B cell (primary cell): ENCODE results near the gene CAMSAP2. TPM values are rescaled to one million over a fixed set of nuclear protein-coding genes. Genes with fewer than 3 reads are reported as not detected.

Experiments
- ATAC-seq: fragments of 200-7000 bp; cut with Tn5 transposase; one replicate; pipeline ENCODE4 v1.10.0; 2021; ENCODE audit warnings: low read depth, mild to moderate bottlenecking, moderate number of reproducible peaks, moderate library complexity
- CTCF ChIA-PET: fragments of 350-600 bp; sonication (Branson Sonifier 250); formaldehyde crosslinking; loops from one replicate; lab custom pipeline; 2021; ENCODE audit warnings: antibody characterized with exemption, inconsistent platforms; lab: Charles Lee
- POLR2A ChIA-PET: fragments of 350-600 bp; sonication (Branson Sonifier 250); formaldehyde crosslinking; loops from one replicate; lab custom pipeline; 2021; ENCODE audit warnings: antibody characterized with exemption; lab: Charles Lee
- DNase-seq: peaks from one replicate; pipeline ENCODE4 v3.0.0; 2013
- H2AFZ ChIP-seq: 2 replicates; pipeline ENCODE4 v1.6.1; 2012; ENCODE audit warnings: mild to moderate bottlenecking, low read depth, low read length; ENCODE audit not compliant: insufficient read depth, poor library complexity, severe bottlenecking
- H3K27ac ChIP-seq, 2 donors: 1 replicate in 1 of 2; 2 replicates in 1 of 2; pipeline ENCODE4 v1.5.1; 2012 to 2013; ENCODE audit warnings: low read length in 2 of 2, mild to moderate bottlenecking in 2 of 2, moderate library complexity in 1 of 2
- H3K27me3 ChIP-seq, 4 experiments: fragments of 200-600 bp in 1 of 4; sonication (generic) in 1 of 4; replicated peaks in 1 of 4; 1 replicate in 2 of 4; 2 replicates in 2 of 4; pipeline versions ENCODE4 v1.6.1 to v1.7.0; 2013 to 2016; ENCODE audit warnings: low read length in 3 of 4, mild to moderate bottlenecking in 2 of 4, mixed read lengths in 1 of 4, moderate library complexity in 1 of 4; ENCODE audit not compliant: insufficient read depth in 4 of 4, control insufficient read depth in 3 of 4; ENCODE audit errors: control extremely low read depth in 1 of 4
- H3K36me3 ChIP-seq, 2 experiments: replicated peaks in 1 of 2; 1 replicate in 1 of 2; 2 replicates in 1 of 2; pipeline versions ENCODE4 v1.6.1 to v1.7.1; 2013; ENCODE audit warnings: low read length in 1 of 2; ENCODE audit not compliant: insufficient read depth in 2 of 2, control insufficient read depth in 1 of 2; ENCODE audit errors: control extremely low read depth in 1 of 2, extremely low read depth in 1 of 2
- H3K4me1 ChIP-seq, 2 donors: fragments of 200-600 bp in 1 of 2; sonication (generic) in 1 of 2; 1 replicate in 1 of 2; 2 replicates in 1 of 2; pipeline versions ENCODE4 v1.5.1 to v1.6.1; 2013 to 2017; ENCODE audit warnings: low read length in 2 of 2; ENCODE audit not compliant: control insufficient read depth in 2 of 2, insufficient read depth in 2 of 2
- H3K4me2 ChIP-seq: replicated peaks from 2 replicates; pipeline ENCODE3; 2012; ENCODE audit warnings: mild to moderate bottlenecking, low read depth, low read length; ENCODE audit not compliant: poor library complexity, severe bottlenecking
- H3K4me3 ChIP-seq, 5 experiments: fragments of 200-600 bp in 1 of 5; sonication (generic) in 1 of 5; 1 replicate in 3 of 5; 2 replicates in 2 of 5; pipeline versions ENCODE4 v1.5.1 to v1.7.0; 2011 to 2016; ENCODE audit warnings: low read length in 4 of 5, mild to moderate bottlenecking in 4 of 5, low read depth in 2 of 5, control low read depth in 1 of 5, moderate library complexity in 1 of 5; ENCODE audit not compliant: insufficient read depth in 1 of 5; ENCODE audit errors: control extremely low read depth in 1 of 5, extremely low read depth in 1 of 5
- H3K79me2 ChIP-seq: fragments of 200-600 bp; sonication (generic); one replicate; pipeline ENCODE4 v1.6.0; 2016; ENCODE audit warnings: low read length; ENCODE audit not compliant: control insufficient read depth, insufficient read depth
- H3K9ac ChIP-seq: fragments of 200-600 bp; sonication (generic); 2 replicates; pipeline ENCODE4 v1.6.1; 2017; ENCODE audit warnings: mild to moderate bottlenecking, low read length, moderate library complexity
- H3K9me3 ChIP-seq, 3 donors: one replicate each; pipeline versions ENCODE4 v1.6.1 to v1.7.1; 2013; ENCODE audit warnings: low read length in 2 of 3; ENCODE audit not compliant: control insufficient read depth in 2 of 3, insufficient read depth in 1 of 3; ENCODE audit errors: control extremely low read depth in 1 of 3
- H4K20me1 ChIP-seq: 2 replicates; pipeline ENCODE4 v1.6.0; 2012; ENCODE audit warnings: mild to moderate bottlenecking, low read length; ENCODE audit not compliant: insufficient read depth, control insufficient read depth, poor library complexity, severe bottlenecking
- H3K27ac Mint-ChIP-seq: one replicate; pipeline ENCODE4 v1.8.0; 2021; ENCODE audit warnings: mixed read lengths
- H3K27me3 Mint-ChIP-seq: one replicate; pipeline ENCODE4 v1.8.0; 2021; ENCODE audit warnings: mixed read lengths
- H3K4me1 Mint-ChIP-seq: one replicate; pipeline ENCODE4 v1.8.0; 2021; ENCODE audit warnings: mixed read lengths
- H3K4me3 Mint-ChIP-seq: one replicate; pipeline ENCODE4 v1.8.0; 2021; ENCODE audit warnings: mixed read lengths
- H3K9me3 Mint-ChIP-seq: one replicate; pipeline ENCODE4 v1.8.0; 2022; ENCODE audit warnings: mixed read lengths; ENCODE audit not compliant: insufficient read depth
- CTCF ChIP-seq: fragments of 200-600 bp; IDR thresholded peaks from one replicate; pipeline ENCODE4 v1.8.0; 2022; ENCODE audit warnings: antibody characterized with exemption, mild to moderate bottlenecking
- EZH2 ChIP-seq: IDR thresholded peaks from 2 replicates; pipeline ENCODE4 v1.6.1; 2012; ENCODE audit warnings: borderline replicate concordance, low read depth, mild to moderate bottlenecking, moderate library complexity, low read length; ENCODE audit not compliant: insufficient read depth, poor library complexity, severe bottlenecking
- WGBS: methylation state at CpG from one replicate; pipeline ENCODE4 v1.1.5; 2013; ENCODE audit warnings: missing lambda C conversion rate; ENCODE audit not compliant: insufficient coverage; 5-methylcytosine and 5-hydroxymethylcytosine counted together
- intact Hi-C: fragments of 100-400 bp; cut with micrococcal nuclease; formaldehyde crosslinking; loops from one replicate; pipeline ENCODE4 v1.10.0; 2022
- polyA plus RNA-seq: library from polyadenylated mRNA; depleted of rRNA; stranded (reverse); fragments of >200 nt; gene quantifications from 2 replicates; pipeline ENCODE4 v1.2.3, GENCODE V29; 2012
- total RNA-seq, 2 donors: library from RNA; stranded (reverse); fragments of 120-200 nt in 1 of 2; gene quantifications; 1 replicate in 1 of 2; 2 replicates in 1 of 2; pipeline versions ENCODE4 v1.2.3 to v1.2.4, GENCODE V29; 2013 to 2022

Gene CAMSAP2
- total and polyA plus RNA-seq, 2 donors (not counting 1 experiment from before 2014, with no cell fraction given) = 0.10 to 2.1 TPM

- H3K4me2 ChIP-seq = no peak overlapping the region
- ChIA-PET CTCF (interaction anchor here (0.7 to 5.2 kb wide), 18 partner anchors 9 to 854 kb away, joined by 3 to 168 read pairs (median 5); partner anchors contain the start of genes DDX59 and KIF14), POLR2A (no interaction called here)
- WGBS = no CpG with 5 or more reads among the region's 2 CpGs
- H2AFZ ChIP-seq = no peak overlapping the region
- Mint-ChIP-seq H3K9me3 (no peaks in the 10 kb centered on the region), H3K27me3 (peaks cover 3% of the 10 kb centered on the region), H3K4me3 (no peak overlapping the region), H3K4me1 (no peaks in the 10 kb centered on the region), H3K27ac (no peak overlapping the region)
- peak; percentile 81 for DNase-seq
- H3K9ac ChIP-seq = no peak overlapping the region
- no peaks in the 10 kb centered on the region for H3K4me1 ChIP-seq
- H3K79me2 ChIP-seq = no peaks in the 10 kb centered on the region
- no peak overlapping the region for H3K27ac ChIP-seq
- peak; percentile 88 for ATAC-seq
- peaks cover 0 to 2% (median 0%) of the 10 kb centered on the region in 4 experiments for H3K27me3 ChIP-seq
- no peak overlapping the region for H3K4me3 ChIP-seq
- no peaks in the 10 kb centered on the region for H3K9me3 ChIP-seq
- H3K36me3 ChIP-seq = no peaks in the 10 kb centered on the region
- TF ChIP-seq EZH2 (no peak), CTCF (peak; percentile 98)
- H4K20me1 ChIP-seq = no peaks in the 10 kb centered on the region
- intact Hi-C loops = loop anchor here (5.0 to 10.0 kb wide), 2 partner anchors 131 to 1118 kb away; no protein-coding TSS in a partner anchor
Observed at GRCh38 chr1:200802865-200803512, 64.3 kb downstream of the CAMSAP2 start.

GRCh38 chr1:200805719-200806118, 67.0 kb downstream of the CAMSAP2 start:
- H3K4me3 ChIP-seq = no peak overlapping the region
- peaks cover 7% of the 10 kb centered on the region for H3K27me3 Mint-ChIP-seq
- TF ChIP-seq CTCF (no peak), EZH2 (no peak)
- H3K36me3 ChIP-seq = no peaks in the 10 kb centered on the region
- no peaks in the 10 kb centered on the region for H3K9me3 Mint-ChIP-seq
- DNase-seq = no peak
- H3K4me1 ChIP-seq = no peaks in the 10 kb centered on the region
- H2AFZ ChIP-seq = no peak overlapping the region
- no peak overlapping the region for H3K27ac ChIP-seq
- H3K27ac Mint-ChIP-seq = no peak overlapping the region
- ChIA-PET POLR2A (no interaction called here), CTCF (interaction anchor here (1.0 to 2.0 kb wide), 5 partner anchors 171 to 251 kb away, joined by 4 to 27 read pairs (median 4); no protein-coding TSS in a partner anchor)
- H3K4me3 Mint-ChIP-seq = no peak overlapping the region
- H3K4me1 Mint-ChIP-seq = no peaks in the 10 kb centered on the region
- H3K79me2 ChIP-seq = no peaks in the 10 kb centered on the region
- H3K27me3 ChIP-seq = peaks cover 0 to 2% (median 0%) of the 10 kb centered on the region in 4 experiments
- 100% methylated on average over 1 of the region's 3 CpGs for WGBS
- ATAC-seq = no peak
- H3K4me2 ChIP-seq = no peak overlapping the region
- H3K9ac ChIP-seq = no peak overlapping the region
- H4K20me1 ChIP-seq = no peaks in the 10 kb centered on the region
- intact Hi-C loops = loop anchor here (10.0 kb wide), 1 partner anchor 1121 kb away; no protein-coding TSS in a partner anchor
- H3K9me3 ChIP-seq = no peaks in the 10 kb centered on the region
